Common myeloid progenitor, CD34-positive (primary cell): ENCODE data around the gene PHF19.

Source experiments
- CTCF ChIA-PET: fragments of 350-600 bp; sonication (Branson Sonifier 250); formaldehyde crosslinking; loops from one replicate; lab custom pipeline; 2021; ENCODE audit warnings: antibody characterized with exemption; lab: Charles Lee
- POLR2A ChIA-PET: fragments of 350-600 bp; sonication (Branson Sonifier 250); formaldehyde crosslinking; loops from one replicate; lab custom pipeline; 2021; ENCODE audit warnings: antibody characterized with exemption; lab: Charles Lee
- DNase-seq, 3 donors: peaks; one replicate each; pipeline versions ENCODE4 v3.0.0 to v3.0.0-alpha.2; 2013
- H3K27ac ChIP-seq, 2 experiments: 1 replicate in 1 of 2; 2 replicates in 1 of 2; pipeline ENCODE4 v1.7.0; 2013; ENCODE audit warnings: inconsistent platforms in 2 of 2, low read length in 2 of 2, mild to moderate bottlenecking in 2 of 2, low read depth in 1 of 2, moderate library complexity in 1 of 2; ENCODE audit not compliant: severe bottlenecking in 2 of 2, insufficient read depth in 1 of 2, poor library complexity in 1 of 2
- H3K27me3 ChIP-seq, 5 experiments: replicated peaks in 2 of 5; 1 replicate in 3 of 5; 2 replicates in 2 of 5; pipeline versions ENCODE4 v1.6.1 to v1.7.0; 2013; ENCODE audit warnings: low read length in 4 of 5, mild to moderate bottlenecking in 2 of 5, moderate library complexity in 2 of 5, inconsistent platforms in 1 of 5; ENCODE audit not compliant: insufficient read depth in 5 of 5, control insufficient read depth in 4 of 5
- H3K36me3 ChIP-seq, 4 experiments: 1 replicate in 2 of 4; 2 replicates in 2 of 4; pipeline versions ENCODE4 v1.6.1 to v1.7.0; 2013; ENCODE audit warnings: low read length in 3 of 4, control low read depth in 1 of 4, mild to moderate bottlenecking in 1 of 4; ENCODE audit not compliant: control insufficient read depth in 4 of 4, insufficient read depth in 4 of 4
- H3K4me1 ChIP-seq, 4 experiments: 1 replicate in 3 of 4; 2 replicates in 1 of 4; pipeline versions ENCODE4 v1.6.1 to v1.7.1; 2013; ENCODE audit warnings: low read length in 3 of 4, mild to moderate bottlenecking in 3 of 4, control low read depth in 1 of 4, inconsistent platforms in 1 of 4, moderate library complexity in 1 of 4; ENCODE audit not compliant: control insufficient read depth in 4 of 4, insufficient read depth in 4 of 4; ENCODE audit errors: control extremely low read depth in 1 of 4
- H3K4me3 ChIP-seq, 7 experiments: 1 replicate in 4 of 7; 2 replicates in 3 of 7; pipeline versions ENCODE4 v1.5.1 to v1.7.0; 2013; ENCODE audit warnings: mild to moderate bottlenecking in 7 of 7, low read length in 6 of 7, moderate library complexity in 6 of 7, inconsistent platforms in 2 of 7, low read depth in 2 of 7, control low read depth in 1 of 7; ENCODE audit not compliant: insufficient read depth in 4 of 7, control insufficient read depth in 1 of 7; ENCODE audit errors: extremely low read depth in 1 of 7
- H3K9me3 ChIP-seq, 5 experiments: 1 replicate in 4 of 5; 2 replicates in 1 of 5; pipeline versions ENCODE4 v1.6.1 to v1.7.1; 2013; ENCODE audit warnings: low read length in 4 of 5, mild to moderate bottlenecking in 2 of 5, inconsistent platforms in 1 of 5, low read depth in 1 of 5, moderate library complexity in 1 of 5; ENCODE audit not compliant: control insufficient read depth in 4 of 5, insufficient read depth in 2 of 5; ENCODE audit errors: control extremely low read depth in 1 of 5
- WGBS: methylation state at CpG from one replicate; pipeline ENCODE4 v1.1.5; 2013; ENCODE audit not compliant: insufficient coverage; 5-methylcytosine and 5-hydroxymethylcytosine counted together

The PHF19 gene

GRCh38 chr9:120862452-120862851 lies 14.5 kb downstream of the PHF19 start:
- POLR2A ChIA-PET, result no interaction called here
- H3K36me3 ChIP-seq, result peaks cover 21 to 94% (median 78%) of the 10 kb centered on the region in 4 experiments
- no peaks in the 10 kb centered on the region for H3K27me3 ChIP-seq
- H3K27ac ChIP-seq, result no peak overlapping the region
- DNase-seq, result no peak
- no peak overlapping the region for H3K4me3 ChIP-seq
- CTCF ChIA-PET, result interaction anchor here (1.0 kb wide), 1 partner anchor 18 kb away, joined by 3 read pairs; no protein-coding TSS in a partner anchor
- no peaks in the 10 kb centered on the region for H3K9me3 ChIP-seq
- no peaks in the 10 kb centered on the region for H3K4me1 ChIP-seq
- WGBS, result 100% methylated on average over 6 of the region's 12 CpGs

GRCh38 chr9:120861935-120862334 lies 15.1 kb downstream of the PHF19 start:
- no peaks in the 10 kb centered on the region for H3K27me3 ChIP-seq
- no peak for DNase-seq
- H3K4me3 ChIP-seq, result no peak overlapping the region
- no peak overlapping the region for H3K27ac ChIP-seq
- POLR2A ChIA-PET, result no interaction called here
- H3K36me3 ChIP-seq, result peaks cover 23 to 94% (median 78%) of the 10 kb centered on the region in 4 experiments
- WGBS, result 98% methylated on average over 6 of the region's 6 CpGs
- no peaks in the 10 kb centered on the region for H3K9me3 ChIP-seq
- CTCF ChIA-PET, result interaction anchor here (0.6 kb wide), 1 partner anchor 28 kb away, joined by 3 read pairs; no protein-coding TSS in a partner anchor
- H3K4me1 ChIP-seq, result no peaks in the 10 kb centered on the region

- no peak for DNase-seq
- no peak overlapping the region for H3K4me3 ChIP-seq
- H3K27me3 ChIP-seq, result no peaks in the 10 kb centered on the region
- H3K27ac ChIP-seq, result no peak overlapping the region
- ChIA-PET POLR2A (no interaction called here), CTCF (interaction anchor here (0.7 to 1.6 kb wide), 3 partner anchors 8 to 16 kb away, joined by 3 to 6 read pairs (median 3); no protein-coding TSS in a partner anchor)
- no peaks in the 10 kb centered on the region for H3K4me1 ChIP-seq
- peaks cover 17 to 88% (median 69%) of the 10 kb centered on the region in 4 experiments for H3K36me3 ChIP-seq
- 98% methylated on average over 9 of the region's 11 CpGs for WGBS
- no peaks in the 10 kb centered on the region for H3K9me3 ChIP-seq
Measured at GRCh38 chr9:120860083-120860482, 16.9 kb downstream of the PHF19 start.

- 100% methylated on average over 6 of the region's 6 CpGs for WGBS
- ChIA-PET CTCF (interaction anchor here (1.3 to 1.6 kb wide), 2 partner anchors 9 to 13 kb away, joined by 3 to 6 read pairs; no protein-coding TSS in a partner anchor), POLR2A (no interaction called here)
- Histone ChIP-seq H3K9me3 (no peaks in the 10 kb centered on the region), H3K27ac (no peak overlapping the region), H3K4me3 (no peak overlapping the region), H3K36me3 (peaks cover 16 to 92% (median 69%) of the 10 kb centered on the region in 4 experiments), H3K4me1 (no peaks in the 10 kb centered on the region), H3K27me3 (no peaks in the 10 kb centered on the region)
- no peak for DNase-seq
Measured at GRCh38 chr9:120859361-120859760, 17.6 kb downstream of the PHF19 start.

GRCh38 chr9:120857902-120858301 lies 19.1 kb downstream of the PHF19 start:
- no peak for DNase-seq
- no peaks in the 10 kb centered on the region for H3K27me3 ChIP-seq
- ChIA-PET POLR2A (no interaction called here), CTCF (no interaction called here)
- H3K4me3 ChIP-seq, result no peak overlapping the region
- H3K9me3 ChIP-seq, result no peaks in the 10 kb centered on the region
- H3K27ac ChIP-seq, result no peak overlapping the region
- H3K4me1 ChIP-seq, result peaks cover 0 to 4% (median 1%) of the 10 kb centered on the region in 4 experiments
- peaks cover 19 to 84% (median 64%) of the 10 kb centered on the region in 4 experiments for H3K36me3 ChIP-seq
- WGBS, result 96% methylated on average over 4 of the region's 11 CpGs

GRCh38 chr9:120857481-120857880 lies 19.5 kb downstream of the PHF19 start:
- H3K36me3 ChIP-seq, result peaks cover 20 to 82% (median 62%) of the 10 kb centered on the region in 4 experiments
- 97% methylated on average over 7 of the region's 7 CpGs for WGBS
- H3K4me1 ChIP-seq, result peaks cover 0 to 8% (median 2%) of the 10 kb centered on the region in 4 experiments
- ChIA-PET CTCF (no interaction called here), POLR2A (no interaction called here)
- no peak for DNase-seq
- H3K4me3 ChIP-seq, result no peak overlapping the region
- no peak overlapping the region for H3K27ac ChIP-seq
- H3K27me3 ChIP-seq, result no peaks in the 10 kb centered on the region
- no peaks in the 10 kb centered on the region for H3K9me3 ChIP-seq

GRCh38 chr9:120856700-120857099 lies 20.3 kb downstream of the PHF19 start:
- no peak for DNase-seq
- ChIA-PET POLR2A (no interaction called here), CTCF (no interaction called here)
- peaks cover 0 to 9% (median 2%) of the 10 kb centered on the region in 4 experiments for H3K4me1 ChIP-seq
- no peaks in the 10 kb centered on the region for H3K9me3 ChIP-seq
- no peaks in the 10 kb centered on the region for H3K27me3 ChIP-seq
- peaks cover 20 to 81% (median 58%) of the 10 kb centered on the region in 4 experiments for H3K36me3 ChIP-seq
- WGBS, result 92% methylated on average over 2 of the region's 4 CpGs
- no peak overlapping the region for H3K4me3 ChIP-seq
- no peak overlapping the region for H3K27ac ChIP-seq
